Embryonic facial prominence (tissue), 1 donor: ENCODE measurements around the gene EIF4G3.
"Not testable (repeated sequence)": the region's sequence is repeated elsewhere in the genome, so short reads cannot be mapped to it uniquely, and the experiment has no call there.

Source experiments
- DNase-seq: peaks from one replicate; pipeline ENCODE4 v3.0.0-alpha.2; 2016; ENCODE audit errors: extremely low spot score

EIF4G3 gene

DNA sequence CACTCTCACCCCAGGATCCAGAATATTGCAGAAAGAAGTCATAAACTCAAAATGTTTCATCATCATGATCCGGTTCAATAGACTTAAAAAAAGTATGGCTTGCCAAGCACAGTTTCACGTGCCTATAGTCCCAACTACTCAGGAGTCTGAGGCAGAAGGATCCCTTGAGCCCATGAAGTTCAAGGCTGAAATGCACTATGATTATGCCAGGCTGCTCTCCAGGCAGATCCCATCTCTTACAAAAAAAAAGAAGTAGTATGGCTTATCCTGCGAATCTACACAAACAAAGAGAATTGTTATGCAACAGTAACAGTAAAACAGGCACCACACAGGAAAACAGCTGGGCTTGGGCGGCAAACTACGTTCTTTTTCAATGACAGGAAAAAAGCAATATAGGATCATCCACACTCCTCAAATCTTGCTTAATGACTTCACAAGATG is 76.2 kb downstream of the EIF4G3 start:
- no peak for DNase-seq

DNA sequence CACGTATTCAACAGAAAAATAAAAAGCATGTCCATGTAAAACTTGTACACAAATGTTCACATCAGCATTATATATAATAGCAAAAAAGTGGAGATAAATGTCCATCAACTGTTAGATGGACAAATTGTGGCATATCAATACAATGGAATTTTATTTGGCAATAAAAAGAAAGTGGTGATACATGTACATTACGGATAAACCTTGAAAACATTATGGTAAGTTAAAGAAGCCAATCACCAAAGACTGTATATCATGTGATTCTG is 76.9 kb downstream of the EIF4G3 start:
- no peak for DNase-seq

DNA sequence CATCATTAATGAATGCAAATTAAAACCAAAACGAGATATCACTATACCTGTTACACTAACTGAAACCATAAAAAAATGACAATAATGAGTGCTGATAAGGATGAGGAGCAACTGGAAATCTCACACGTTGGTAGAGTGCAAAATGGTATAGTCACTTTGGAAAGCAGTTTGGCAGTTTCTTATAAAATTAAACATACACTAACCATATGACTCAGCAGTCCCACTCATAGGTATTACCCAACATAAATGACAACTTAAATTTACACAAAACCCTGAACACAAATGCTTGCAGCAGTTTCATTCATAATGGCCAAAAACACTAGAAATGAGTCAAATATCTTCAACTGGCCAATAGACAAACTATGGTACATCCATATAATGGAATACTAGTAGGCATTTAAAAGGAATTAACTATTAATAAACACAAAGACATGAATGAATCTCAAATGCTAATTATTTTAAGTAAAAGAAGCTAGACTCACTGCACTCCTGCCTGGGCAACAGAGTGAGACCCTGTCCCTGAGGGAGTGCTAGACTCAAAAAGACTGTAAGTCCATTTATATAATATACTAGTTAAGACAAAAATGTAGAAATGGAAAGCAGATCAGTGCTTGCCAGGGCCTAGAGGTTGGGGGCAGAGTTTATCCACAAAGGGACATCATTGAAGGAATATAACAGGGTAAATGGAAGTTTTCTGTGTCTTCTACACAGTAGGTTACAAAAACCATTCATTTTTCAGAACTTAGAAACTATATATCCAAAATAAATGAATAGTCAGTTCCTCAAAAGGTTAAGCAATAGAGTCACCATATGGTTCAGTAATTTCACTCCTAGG is 77.4 kb downstream of the EIF4G3 start:
- no peak for DNase-seq

DNA sequence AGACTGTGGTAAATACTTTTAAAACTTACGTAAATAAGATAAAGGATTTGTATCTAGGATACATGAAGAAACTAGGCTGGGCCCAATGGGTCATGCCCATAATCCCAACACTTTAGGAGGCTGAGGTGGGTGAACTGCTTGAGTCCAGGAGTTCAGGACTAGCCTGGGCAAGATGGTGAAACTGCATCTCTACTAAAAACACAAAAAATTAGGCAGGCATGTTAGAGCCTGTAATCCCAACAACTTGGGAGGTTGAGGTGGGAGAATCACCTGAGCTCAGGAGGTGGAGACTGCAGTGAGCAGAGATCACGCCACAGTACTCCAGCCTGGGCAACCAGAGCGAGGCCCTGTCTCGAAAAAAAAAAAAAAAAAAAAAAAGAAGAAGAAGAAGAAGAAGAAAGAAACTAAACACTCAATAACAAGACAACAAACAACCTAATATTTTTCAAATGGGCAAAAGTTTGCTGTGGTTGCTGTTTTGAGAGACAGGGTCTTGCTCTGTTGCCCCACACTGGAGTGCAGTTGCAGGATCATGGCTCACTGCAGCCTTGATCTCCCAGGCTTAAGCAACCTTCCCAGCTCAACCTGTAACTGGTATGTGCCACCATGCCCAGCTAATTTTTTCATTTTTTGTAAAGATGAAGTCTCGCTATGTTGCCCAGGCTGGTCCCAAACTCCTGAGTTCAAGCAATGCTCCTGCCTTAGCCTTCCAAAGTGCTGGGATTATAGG is 78.3 kb downstream of the EIF4G3 start:
- no peak for DNase-seq

- DNase-seq: no peak
Measured at GRCh38 chr1:21097729-21098128, 79.0 kb downstream of the EIF4G3 start.

- no peak for DNase-seq
Measured at GRCh38 chr1:21095976-21096375, 80.7 kb downstream of the EIF4G3 start.

DNA sequence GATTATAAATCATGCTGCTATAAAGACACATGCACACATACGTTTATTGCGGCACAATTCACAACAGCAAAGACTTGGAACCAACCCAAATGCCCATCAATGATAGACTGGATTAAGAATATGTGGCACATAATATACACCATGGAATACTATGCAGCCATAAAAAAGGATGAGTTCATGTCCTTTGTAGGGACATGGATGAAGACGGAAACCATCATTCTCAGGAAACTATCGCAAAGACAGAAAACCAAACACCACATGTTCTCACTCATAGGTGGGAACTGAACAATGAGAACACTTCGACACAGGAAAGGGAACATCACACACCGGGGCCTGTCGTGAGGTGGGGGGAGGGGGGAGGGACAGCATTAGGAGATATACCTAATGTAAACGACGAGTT is 82.4 kb downstream of the EIF4G3 start:
- DNase-seq: not testable (repeated sequence)

GRCh38 chr1:21093271-21093958 is 83.3 kb downstream of the EIF4G3 start:
- DNase-seq: not testable (repeated sequence)

DNA sequence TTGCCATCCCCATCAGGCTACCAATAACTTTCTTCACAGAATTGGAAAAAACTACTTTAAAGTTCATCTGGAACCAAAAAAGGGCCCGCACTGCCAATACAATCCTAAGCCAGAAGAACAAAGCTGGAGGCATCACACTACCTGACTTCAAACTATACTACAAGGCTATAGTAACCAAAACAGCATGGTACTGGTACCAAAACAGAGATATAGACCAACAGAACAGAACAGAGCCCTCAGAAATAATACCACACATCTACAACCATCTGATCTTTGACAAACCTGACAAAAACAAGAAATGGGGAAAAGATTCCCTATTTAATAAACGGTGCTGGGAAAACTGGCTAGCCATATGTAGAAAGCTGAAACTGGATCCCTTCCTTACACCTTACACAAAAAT is 84.2 kb downstream of the EIF4G3 start:
- DNase-seq: not testable (repeated sequence)

GRCh38 chr1:21091053-21091690 is 85.5 kb downstream of the EIF4G3 start:
- DNase-seq: not testable (repeated sequence)

- DNase-seq: no peak
Measured at GRCh38 chr1:21090463-21090862, 86.2 kb downstream of the EIF4G3 start.

DNA sequence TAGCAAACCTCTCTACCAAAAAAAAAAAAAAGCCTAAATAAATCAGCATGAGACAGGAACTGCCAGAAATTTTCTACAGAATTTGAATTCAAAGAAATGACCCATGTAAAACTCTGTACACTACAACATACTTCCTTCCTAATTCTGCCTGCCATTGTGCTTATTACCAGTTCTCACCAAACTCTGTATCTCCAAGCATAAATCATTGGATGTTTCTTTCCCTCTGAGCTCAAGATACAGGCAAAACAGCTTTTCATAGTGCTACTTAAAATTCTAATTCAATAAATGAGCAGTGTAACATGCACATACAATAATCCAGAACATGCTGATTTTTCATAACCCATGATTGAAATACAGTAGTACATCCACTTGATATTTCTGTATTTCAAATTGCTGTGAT is 87.0 kb downstream of the EIF4G3 start:
- DNase-seq: no peak

- no peak for DNase-seq
Measured at GRCh38 chr1:21089299-21089698, 87.4 kb downstream of the EIF4G3 start.

DNA sequence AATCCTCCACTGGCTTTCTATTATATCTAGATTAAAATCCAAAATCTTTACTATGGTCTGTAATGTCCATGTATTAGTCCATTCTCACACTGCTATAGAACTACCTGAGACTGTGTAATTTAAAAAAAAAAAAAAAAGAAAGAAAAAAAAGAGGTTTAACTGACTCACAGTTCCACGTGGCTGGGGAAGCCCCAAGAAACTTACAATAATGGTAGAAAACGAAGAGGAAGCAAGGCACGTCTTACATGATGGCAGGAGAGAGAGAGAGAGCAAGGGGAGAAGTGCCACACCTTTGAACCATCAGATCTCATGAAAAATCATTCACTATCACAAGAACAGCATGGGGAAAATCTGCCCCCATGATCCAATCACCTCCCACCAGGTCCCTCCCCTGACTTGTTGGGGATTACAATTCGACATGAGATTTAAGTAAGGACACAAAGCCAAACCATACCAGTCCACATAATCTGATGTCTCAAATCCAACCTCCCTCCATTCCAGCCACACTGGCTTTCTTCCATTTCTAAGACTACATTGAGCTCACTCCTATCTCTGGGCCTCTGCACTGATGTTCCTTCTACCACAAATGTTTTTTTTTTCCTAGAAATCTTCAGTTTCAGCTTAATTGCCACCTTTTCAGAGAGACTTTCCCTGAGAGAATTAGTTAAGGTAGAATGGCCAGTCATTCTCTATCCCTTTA is 92.4 kb downstream of the EIF4G3 start:
- DNase-seq: no peak

- no peak for DNase-seq
Measured at GRCh38 chr1:21082073-21082472, 94.6 kb downstream of the EIF4G3 start.

DNA sequence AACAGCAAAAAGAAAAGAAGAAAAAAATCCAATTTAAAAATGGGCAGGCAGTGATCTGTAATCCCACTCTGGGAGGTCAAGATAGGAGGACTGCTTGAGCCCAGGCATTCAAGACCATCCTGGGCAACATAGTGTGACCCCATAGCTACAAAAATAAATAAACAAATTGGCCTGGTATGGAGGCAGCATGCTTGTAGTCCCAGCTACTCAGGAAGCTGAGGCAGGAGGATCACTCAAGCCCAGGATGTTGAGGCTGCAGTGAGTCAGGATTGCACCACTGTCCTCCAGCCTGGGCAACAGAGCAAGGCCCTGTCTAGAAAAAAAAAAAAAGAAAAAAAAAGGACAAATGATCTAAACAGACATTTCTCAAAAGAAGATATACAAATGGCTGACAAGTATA is 99.6 kb downstream of the EIF4G3 start:
- DNase-seq: no peak

DNA sequence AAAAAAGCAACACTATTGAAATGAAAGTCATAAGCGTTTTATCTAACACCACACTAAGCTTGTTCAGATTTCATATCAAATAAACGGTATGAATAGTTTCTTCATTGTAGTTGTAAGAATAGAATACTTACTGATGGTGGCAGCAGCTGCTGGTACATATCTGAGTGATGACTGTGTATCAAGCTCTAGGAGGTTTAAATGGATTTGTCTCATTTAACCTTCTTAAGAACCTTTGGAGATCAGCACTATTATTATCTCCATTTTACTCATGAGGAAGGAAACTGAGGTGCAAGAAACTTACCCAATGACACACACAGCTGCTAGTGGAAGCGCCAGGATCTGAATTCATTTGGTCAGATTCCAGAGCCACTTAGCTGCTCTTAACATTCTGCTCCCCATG is 104.0 kb downstream of the EIF4G3 start:
- DNase-seq: no peak

- no peak for DNase-seq
Measured at GRCh38 chr1:21069549-21069948, 107.1 kb downstream of the EIF4G3 start.

GRCh38 chr1:21068937-21069336 is 107.8 kb downstream of the EIF4G3 start:
- no peak for DNase-seq

GRCh38 chr1:21067551-21068227 is 109.0 kb downstream of the EIF4G3 start:
- DNase-seq: no peak

DNA sequence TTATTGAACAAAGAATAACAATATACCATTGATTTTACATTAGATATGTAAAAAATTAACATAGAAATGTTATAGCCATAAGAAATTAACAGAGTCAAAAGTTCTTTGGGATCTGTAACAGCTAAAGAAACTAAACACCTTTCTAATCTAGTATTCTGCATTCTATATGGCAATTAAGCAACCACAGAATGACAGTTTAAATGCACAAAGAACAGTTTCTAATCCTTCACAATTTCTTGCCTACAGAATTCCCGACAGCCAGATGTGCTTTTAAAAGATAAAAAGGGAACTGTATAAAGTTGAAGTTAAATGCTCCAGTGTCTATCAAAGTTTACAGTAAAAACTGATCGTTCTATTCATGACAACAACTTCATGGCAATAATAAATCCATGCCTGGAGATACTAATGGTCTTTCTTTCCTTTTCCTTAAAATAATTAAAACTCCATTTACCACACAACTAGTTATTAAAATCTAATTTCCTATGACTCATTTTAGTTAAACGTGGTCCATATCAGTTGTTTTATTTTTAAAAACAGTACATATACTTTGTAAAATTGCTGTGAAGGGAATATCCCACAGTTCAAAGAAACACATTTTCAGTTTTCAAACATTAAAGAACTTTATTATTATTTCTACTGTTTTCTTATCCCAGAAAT is 110.2 kb downstream of the EIF4G3 start:
- DNase-seq: no peak
